ENCODE results near the gene DMD.

DMD gene

GRCh38 chrX:31704938-31705337 is 1506.4 kb downstream of the DMD start:
- H3K36me3 Mint-ChIP-seq: no peaks in the 10 kb centered on the region

GRCh38 chrX:31702222-31702621 is 1509.1 kb downstream of the DMD start:
- Mint-ChIP-seq H3K4me3 (no peak overlapping the region), H3K4me1 (no peaks in the 10 kb centered on the region), H3K27me3 (no peaks in the 10 kb centered on the region), H3K36me3 (no peaks in the 10 kb centered on the region), H3K9me3 (peaks cover 5% of the 10 kb centered on the region), H3K27ac (no peak overlapping the region)

More at GRCh38 chrX:31704938-31705337, 1506.4 kb downstream of the DMD start:
- Mint-ChIP-seq H3K27me3 (no peaks in the 10 kb centered on the region), H3K9me3 (peaks cover 5% of the 10 kb centered on the region), H3K27ac (no peak overlapping the region), H3K4me3 (no peak overlapping the region), H3K4me1 (no peaks in the 10 kb centered on the region)

- no peaks in the 10 kb centered on the region for H3K27me3 Mint-ChIP-seq
- no peaks in the 10 kb centered on the region for H3K9me3 Mint-ChIP-seq
- no peaks in the 10 kb centered on the region for H3K36me3 Mint-ChIP-seq
- H3K4me3 Mint-ChIP-seq: no peak overlapping the region
- H3K27ac Mint-ChIP-seq: no peak overlapping the region
- H3K4me1 Mint-ChIP-seq: no peaks in the 10 kb centered on the region
Measured at GRCh38 chrX:31697294-31697916, 1513.9 kb downstream of the DMD start.

- Mint-ChIP-seq H3K27ac (no peak overlapping the region), H3K36me3 (no peaks in the 10 kb centered on the region), H3K4me3 (no peak overlapping the region), H3K9me3 (peaks cover 5% of the 10 kb centered on the region), H3K4me1 (no peaks in the 10 kb centered on the region), H3K27me3 (peaks cover 3% of the 10 kb centered on the region)
Measured at GRCh38 chrX:31679861-31680260, 1531.5 kb downstream of the DMD start.

- no peaks in the 10 kb centered on the region for H3K27me3 Mint-ChIP-seq
- no peaks in the 10 kb centered on the region for H3K9me3 Mint-ChIP-seq
- H3K27ac Mint-ChIP-seq: no peak overlapping the region
- H3K4me1 Mint-ChIP-seq: no peaks in the 10 kb centered on the region
- no peaks in the 10 kb centered on the region for H3K36me3 Mint-ChIP-seq
- no peak overlapping the region for H3K4me3 Mint-ChIP-seq
Measured at GRCh38 chrX:31670245-31670644, 1541.1 kb downstream of the DMD start.

- Mint-ChIP-seq H3K9me3 (no peaks in the 10 kb centered on the region), H3K36me3 (no peaks in the 10 kb centered on the region), H3K4me1 (no peaks in the 10 kb centered on the region), H3K27ac (no peak overlapping the region), H3K27me3 (no peaks in the 10 kb centered on the region), H3K4me3 (no peak overlapping the region)
Measured at GRCh38 chrX:31665454-31665853, 1545.9 kb downstream of the DMD start.

GRCh38 chrX:31663172-31663571 is 1548.2 kb downstream of the DMD start:
- Mint-ChIP-seq H3K27ac (no peak overlapping the region), H3K9me3 (no peaks in the 10 kb centered on the region), H3K4me3 (no peak overlapping the region), H3K36me3 (no peaks in the 10 kb centered on the region), H3K4me1 (no peaks in the 10 kb centered on the region), H3K27me3 (no peaks in the 10 kb centered on the region)

GRCh38 chrX:31661280-31661810 is 1550.0 kb downstream of the DMD start:
- H3K27ac Mint-ChIP-seq: no peak overlapping the region
- no peaks in the 10 kb centered on the region for H3K36me3 Mint-ChIP-seq
- no peaks in the 10 kb centered on the region for H3K4me1 Mint-ChIP-seq
- H3K27me3 Mint-ChIP-seq: no peaks in the 10 kb centered on the region
- no peaks in the 10 kb centered on the region for H3K9me3 Mint-ChIP-seq
- no peak overlapping the region for H3K4me3 Mint-ChIP-seq

- Mint-ChIP-seq H3K36me3 (no peaks in the 10 kb centered on the region), H3K27ac (no peak overlapping the region), H3K9me3 (no peaks in the 10 kb centered on the region)
Measured at GRCh38 chrX:31658360-31658759, 1553.0 kb downstream of the DMD start.

GRCh38 chrX:31656013-31656412 is 1555.3 kb downstream of the DMD start:
- Mint-ChIP-seq H3K9me3 (no peaks in the 10 kb centered on the region), H3K4me1 (no peaks in the 10 kb centered on the region), H3K4me3 (no peak overlapping the region), H3K27ac (no peak overlapping the region), H3K27me3 (peaks cover 1% of the 10 kb centered on the region), H3K36me3 (no peaks in the 10 kb centered on the region)

More at GRCh38 chrX:31658360-31658759, 1553.0 kb downstream of the DMD start:
- no peaks in the 10 kb centered on the region for H3K4me1 Mint-ChIP-seq
- H3K27me3 Mint-ChIP-seq: peaks cover 1% of the 10 kb centered on the region
- H3K4me3 Mint-ChIP-seq: no peak overlapping the region

GRCh38 chrX:31653422-31653821 is 1557.9 kb downstream of the DMD start:
- no peak overlapping the region for H3K4me3 Mint-ChIP-seq
- no peaks in the 10 kb centered on the region for H3K9me3 Mint-ChIP-seq
- peaks cover 1% of the 10 kb centered on the region for H3K27me3 Mint-ChIP-seq
- H3K36me3 Mint-ChIP-seq: no peaks in the 10 kb centered on the region
- H3K27ac Mint-ChIP-seq: no peak overlapping the region
- H3K4me1 Mint-ChIP-seq: no peaks in the 10 kb centered on the region

GRCh38 chrX:31652650-31653049 is 1558.7 kb downstream of the DMD start:
- H3K27me3 Mint-ChIP-seq: peaks cover 1% of the 10 kb centered on the region
- no peaks in the 10 kb centered on the region for H3K4me1 Mint-ChIP-seq
- H3K27ac Mint-ChIP-seq: no peak overlapping the region
- no peaks in the 10 kb centered on the region for H3K36me3 Mint-ChIP-seq
- H3K9me3 Mint-ChIP-seq: no peaks in the 10 kb centered on the region
- no peak overlapping the region for H3K4me3 Mint-ChIP-seq

GRCh38 chrX:31649201-31649600 is 1562.1 kb downstream of the DMD start:
- Mint-ChIP-seq H3K27me3 (no peaks in the 10 kb centered on the region), H3K27ac (no peak overlapping the region), H3K4me3 (no peak overlapping the region), H3K4me1 (no peaks in the 10 kb centered on the region), H3K36me3 (no peaks in the 10 kb centered on the region), H3K9me3 (no peaks in the 10 kb centered on the region)

GRCh38 chrX:31633349-31633748 is 1578.0 kb downstream of the DMD start:
- Mint-ChIP-seq H3K4me1 (no peaks in the 10 kb centered on the region), H3K27me3 (no peaks in the 10 kb centered on the region), H3K4me3 (no peak overlapping the region), H3K36me3 (no peaks in the 10 kb centered on the region), H3K27ac (no peak overlapping the region), H3K9me3 (no peaks in the 10 kb centered on the region)

GRCh38 chrX:31629195-31629594 is 1582.2 kb downstream of the DMD start:
- H3K36me3 Mint-ChIP-seq: no peaks in the 10 kb centered on the region
- no peak overlapping the region for H3K27ac Mint-ChIP-seq
- no peaks in the 10 kb centered on the region for H3K9me3 Mint-ChIP-seq
- H3K4me3 Mint-ChIP-seq: no peak overlapping the region
- H3K4me1 Mint-ChIP-seq: no peaks in the 10 kb centered on the region
- no peaks in the 10 kb centered on the region for H3K27me3 Mint-ChIP-seq

- Mint-ChIP-seq H3K9me3 (no peaks in the 10 kb centered on the region), H3K4me3 (no peak overlapping the region), H3K27ac (no peak overlapping the region), H3K36me3 (no peaks in the 10 kb centered on the region), H3K27me3 (no peaks in the 10 kb centered on the region), H3K4me1 (no peaks in the 10 kb centered on the region)
Measured at GRCh38 chrX:31609130-31609529, 1602.2 kb downstream of the DMD start.

- no peak overlapping the region for H3K4me3 Mint-ChIP-seq
- no peak overlapping the region for H3K27ac Mint-ChIP-seq
- H3K27me3 Mint-ChIP-seq: no peaks in the 10 kb centered on the region
- H3K9me3 Mint-ChIP-seq: no peaks in the 10 kb centered on the region
- no peaks in the 10 kb centered on the region for H3K36me3 Mint-ChIP-seq
- H3K4me1 Mint-ChIP-seq: no peaks in the 10 kb centered on the region
Measured at GRCh38 chrX:31608638-31609037, 1602.7 kb downstream of the DMD start.

Data from activated naive CD4-positive, alpha-beta T cell treated with anti-CD3 and anti-CD28 coated beads, Interleukin-2, amount 50 U/mL, for 24 hours (primary cell).